HL-60 (cell line): ENCODE data around the gene MEX3A.

Experiments used
- CTCF ChIP-seq: IDR thresholded peaks from one replicate; pipeline ENCODE4 v1.5.1; 2011; ENCODE audit warnings: low read length, control low read depth, inconsistent platforms; ENCODE audit not compliant: insufficient read depth
- POLR2AphosphoS5 ChIP-seq: IDR thresholded peaks from 2 replicates; pipeline ENCODE4 v1.6.1; 2012; ENCODE audit warnings: low read depth

DNA sequence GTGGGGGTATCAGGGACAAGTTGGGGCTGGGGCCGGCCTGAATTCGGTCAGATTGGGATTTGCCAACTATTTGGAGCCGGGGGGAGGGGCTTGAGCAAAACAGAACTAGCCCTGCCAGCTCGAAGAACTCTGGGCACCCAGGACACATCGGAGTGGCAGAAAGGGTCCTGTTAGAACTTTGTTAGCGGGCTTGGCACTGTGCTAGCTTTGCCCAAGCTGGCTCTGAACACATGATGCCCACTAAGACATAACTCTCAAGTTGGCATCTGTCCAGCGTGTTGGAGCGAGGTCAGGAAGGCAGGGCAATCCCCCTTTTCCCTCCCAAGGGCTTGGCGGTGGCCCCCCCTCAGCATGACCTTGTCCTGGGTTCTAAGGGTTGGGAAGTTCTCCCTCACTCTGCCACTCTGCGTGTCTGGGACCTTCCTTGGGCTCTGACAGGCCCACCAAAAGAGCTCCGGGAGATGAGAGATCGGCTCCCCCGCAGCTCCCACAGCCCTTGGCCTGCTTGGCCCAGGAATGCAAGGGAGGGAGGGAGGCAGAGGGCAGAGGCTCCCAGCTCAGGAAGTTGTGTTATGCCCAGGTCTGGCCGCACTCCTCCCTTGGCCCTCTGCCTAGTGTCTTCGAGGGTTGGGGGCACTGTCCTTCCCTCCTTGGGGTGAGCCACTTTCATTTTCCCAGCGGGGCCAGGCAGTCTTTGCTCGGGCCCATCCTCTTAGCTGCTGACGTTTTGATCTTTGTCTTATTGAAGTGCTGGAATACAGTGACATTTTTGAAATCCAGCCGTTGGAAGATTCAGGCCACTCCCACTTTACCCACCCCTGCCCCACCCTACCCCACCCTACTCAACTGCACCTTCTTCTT is 33.5 kb upstream of the MEX3A start:
- TF ChIP-seq CTCF (no peak), POLR2AphosphoS5 (no peak)
